Chondrocyte (in vitro differentiated cells): ENCODE measurements around the gene ABTB2. TPM values are rescaled to one million over a fixed set of nuclear protein-coding genes. Genes with fewer than 3 reads are reported as not detected.

Source experiments
- DNase-seq: peaks from one replicate; pipeline ENCODE4 v3.0.0; 2021; ENCODE audit warnings: mixed read lengths, low spot score
- H3K27ac Mint-ChIP-seq: one replicate; pipeline ENCODE4 v1.8.0; 2021; ENCODE audit warnings: mild to moderate bottlenecking, moderate library complexity, mixed read lengths; ENCODE audit not compliant: unreplicated experiment
- H3K27me3 Mint-ChIP-seq: 2 replicates; pipeline ENCODE4 v1.8.0; 2021; ENCODE audit warnings: low read depth, mixed read lengths
- H3K36me3 Mint-ChIP-seq: 2 replicates; pipeline ENCODE4 v1.8.0; 2021; ENCODE audit warnings: low read depth, mixed read lengths
- H3K4me1 Mint-ChIP-seq: 2 replicates; pipeline ENCODE4 v1.8.0; 2021; ENCODE audit warnings: low read depth, mild to moderate bottlenecking, mixed read lengths
- H3K4me3 Mint-ChIP-seq: one replicate; pipeline ENCODE4 v1.8.0; 2021; ENCODE audit warnings: mild to moderate bottlenecking, moderate library complexity, mixed read lengths; ENCODE audit not compliant: unreplicated experiment
- H3K9me3 Mint-ChIP-seq: 2 replicates; pipeline ENCODE4 v1.8.0; 2021; ENCODE audit warnings: low read depth, mixed read lengths
- total RNA-seq: library from RNA; stranded (reverse); gene quantifications from 3 replicates; pipeline ENCODE4 v1.2.1, GENCODE V29; 2021
- TF ChIP-seq, protein P1 (sequence below): fragments of 200-600 bp; sonication (generic); IDR thresholded peaks from 2 replicates; pipeline ENCODE4 v1.5.0; 2021; ENCODE audit warnings: antibody characterized with exemption, mild to moderate bottlenecking, moderate library complexity

Gene ABTB2
- total RNA-seq, 1 donor from 2014 or later = 3.1 TPM

GRCh38 chr11:34212566-34212965 lies 145.2 kb downstream of the ABTB2 start:
- no peaks in the 10 kb centered on the region for H3K36me3 Mint-ChIP-seq
- no peaks in the 10 kb centered on the region for H3K9me3 Mint-ChIP-seq
- H3K27me3 Mint-ChIP-seq = no peaks in the 10 kb centered on the region
- H3K4me1 Mint-ChIP-seq = peaks cover 10% of the 10 kb centered on the region
- TF ChIP-seq, protein P1, sequence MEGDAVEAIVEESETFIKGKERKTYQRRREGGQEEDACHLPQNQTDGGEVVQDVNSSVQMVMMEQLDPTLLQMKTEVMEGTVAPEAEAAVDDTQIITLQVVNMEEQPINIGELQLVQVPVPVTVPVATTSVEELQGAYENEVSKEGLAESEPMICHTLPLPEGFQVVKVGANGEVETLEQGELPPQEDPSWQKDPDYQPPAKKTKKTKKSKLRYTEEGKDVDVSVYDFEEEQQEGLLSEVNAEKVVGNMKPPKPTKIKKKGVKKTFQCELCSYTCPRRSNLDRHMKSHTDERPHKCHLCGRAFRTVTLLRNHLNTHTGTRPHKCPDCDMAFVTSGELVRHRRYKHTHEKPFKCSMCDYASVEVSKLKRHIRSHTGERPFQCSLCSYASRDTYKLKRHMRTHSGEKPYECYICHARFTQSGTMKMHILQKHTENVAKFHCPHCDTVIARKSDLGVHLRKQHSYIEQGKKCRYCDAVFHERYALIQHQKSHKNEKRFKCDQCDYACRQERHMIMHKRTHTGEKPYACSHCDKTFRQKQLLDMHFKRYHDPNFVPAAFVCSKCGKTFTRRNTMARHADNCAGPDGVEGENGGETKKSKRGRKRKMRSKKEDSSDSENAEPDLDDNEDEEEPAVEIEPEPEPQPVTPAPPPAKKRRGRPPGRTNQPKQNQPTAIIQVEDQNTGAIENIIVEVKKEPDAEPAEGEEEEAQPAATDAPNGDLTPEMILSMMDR = no peak
- DNase-seq = no peak
- H3K4me3 Mint-ChIP-seq = no peak overlapping the region
- H3K27ac Mint-ChIP-seq = no peak overlapping the region

DNA sequence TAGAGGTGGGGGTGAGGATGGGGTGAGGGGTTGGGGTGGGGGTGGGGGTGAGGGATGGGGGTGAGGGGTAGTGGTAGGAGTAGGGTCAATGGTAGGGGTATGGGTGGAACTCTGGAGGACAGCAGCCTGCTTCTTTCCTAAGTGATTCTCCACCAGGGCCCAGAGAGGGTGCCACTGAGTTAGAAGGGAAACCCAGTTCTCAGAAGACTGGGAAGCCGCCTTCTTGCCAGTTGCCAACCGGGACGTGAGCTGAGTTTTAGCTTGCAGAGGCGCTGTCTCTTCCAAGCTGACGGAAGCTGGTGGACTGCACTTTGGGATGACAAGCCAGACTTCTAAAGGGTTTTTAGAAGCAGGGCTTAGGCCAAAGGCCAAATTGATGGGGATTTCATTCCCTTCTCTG lies 148.0 kb downstream of the ABTB2 start:
- Mint-ChIP-seq H3K36me3 (no peaks in the 10 kb centered on the region), H3K27me3 (no peaks in the 10 kb centered on the region), H3K27ac (no peak overlapping the region), H3K4me1 (peaks cover 18% of the 10 kb centered on the region), H3K4me3 (no peak overlapping the region), H3K9me3 (no peaks in the 10 kb centered on the region)
- DNase-seq = no peak
- TF ChIP-seq, protein P1 = no peak

DNA sequence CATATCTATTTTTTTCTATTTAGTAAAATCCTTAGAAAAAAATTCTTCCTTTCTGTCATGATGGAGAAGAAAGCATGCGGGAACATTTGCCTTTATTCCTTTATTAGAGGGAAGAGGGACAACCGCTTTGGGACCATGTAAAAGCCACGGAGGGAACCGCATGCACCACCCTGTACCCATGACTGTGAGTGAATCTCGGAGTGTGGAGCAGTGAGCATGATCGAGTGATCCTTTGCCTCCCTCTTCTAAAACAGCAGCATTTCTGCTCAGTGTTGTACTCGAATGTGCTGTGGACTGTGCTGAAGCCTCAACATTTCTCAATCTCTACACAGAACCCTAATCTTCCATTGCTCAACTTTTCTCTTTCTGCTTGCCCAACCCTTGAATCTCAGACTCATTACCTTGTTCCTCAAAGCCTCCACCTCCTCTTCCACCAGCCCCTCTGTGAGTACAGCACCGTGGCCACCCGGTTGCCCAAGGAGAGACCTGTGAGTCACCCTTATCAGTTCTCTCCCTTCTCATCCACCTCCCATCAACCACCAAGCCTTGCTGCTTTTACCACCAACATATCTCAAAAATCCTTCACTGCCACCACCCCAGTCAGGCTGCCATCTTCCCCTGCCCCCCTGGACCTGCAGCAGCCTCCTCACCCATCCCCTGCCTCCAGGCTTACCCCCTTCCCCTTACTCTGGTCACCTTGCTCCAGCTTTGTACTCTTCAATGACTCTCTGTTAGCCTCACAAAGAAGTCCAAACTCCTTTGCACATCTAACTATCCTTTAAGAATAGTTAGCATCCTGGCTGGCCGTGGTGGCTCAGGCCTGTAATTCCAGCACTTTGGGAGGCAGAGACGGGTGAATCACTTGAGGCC lies 149.3 kb downstream of the ABTB2 start:
- H3K36me3 Mint-ChIP-seq = no peaks in the 10 kb centered on the region
- H3K27me3 Mint-ChIP-seq = no peaks in the 10 kb centered on the region
- H3K4me3 Mint-ChIP-seq = no peak overlapping the region
- TF ChIP-seq, protein P1 = no peak
- no peak overlapping the region for H3K27ac Mint-ChIP-seq
- H3K9me3 Mint-ChIP-seq = no peaks in the 10 kb centered on the region
- no peak for DNase-seq
- peaks cover 22% of the 10 kb centered on the region for H3K4me1 Mint-ChIP-seq

DNA sequence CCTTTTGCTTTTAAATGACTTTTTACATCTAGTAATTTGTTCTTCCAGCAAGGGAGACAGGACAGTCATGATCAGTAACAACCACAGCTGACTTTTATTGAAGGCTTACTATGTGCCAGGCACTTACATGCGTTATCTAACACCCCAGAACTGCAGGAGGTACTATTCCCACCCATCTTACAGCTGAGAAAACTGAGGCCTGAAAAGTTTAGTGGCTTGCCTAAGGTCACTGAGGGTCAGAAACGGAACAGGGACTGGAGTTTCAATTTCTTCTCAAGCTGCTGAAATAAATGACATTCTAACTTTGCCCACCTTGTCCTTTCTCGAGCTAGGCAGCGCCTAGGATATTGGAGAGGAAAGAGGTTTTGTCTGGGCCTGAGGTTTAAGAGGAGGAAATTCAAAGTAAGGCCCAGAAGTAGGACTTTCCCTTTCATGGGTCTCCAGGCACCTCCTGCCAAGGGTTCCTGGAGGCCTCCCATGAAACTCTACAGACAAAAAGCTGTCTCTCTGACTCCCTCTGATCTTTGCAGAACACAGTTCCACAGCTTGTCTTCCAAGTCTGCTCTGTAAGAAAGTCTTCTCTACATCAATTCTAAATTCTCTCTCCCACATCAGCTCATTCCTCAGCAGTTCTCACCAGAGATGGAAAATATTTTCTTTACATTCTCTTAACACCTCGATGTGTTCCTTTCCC lies 150.2 kb downstream of the ABTB2 start:
- no peak for DNase-seq
- no peaks in the 10 kb centered on the region for H3K9me3 Mint-ChIP-seq
- H3K4me3 Mint-ChIP-seq = no peak overlapping the region
- TF ChIP-seq, protein P1 = no peak
- no peaks in the 10 kb centered on the region for H3K36me3 Mint-ChIP-seq
- no peaks in the 10 kb centered on the region for H3K27me3 Mint-ChIP-seq
- no peak overlapping the region for H3K27ac Mint-ChIP-seq
- peaks cover 22% of the 10 kb centered on the region for H3K4me1 Mint-ChIP-seq

DNA sequence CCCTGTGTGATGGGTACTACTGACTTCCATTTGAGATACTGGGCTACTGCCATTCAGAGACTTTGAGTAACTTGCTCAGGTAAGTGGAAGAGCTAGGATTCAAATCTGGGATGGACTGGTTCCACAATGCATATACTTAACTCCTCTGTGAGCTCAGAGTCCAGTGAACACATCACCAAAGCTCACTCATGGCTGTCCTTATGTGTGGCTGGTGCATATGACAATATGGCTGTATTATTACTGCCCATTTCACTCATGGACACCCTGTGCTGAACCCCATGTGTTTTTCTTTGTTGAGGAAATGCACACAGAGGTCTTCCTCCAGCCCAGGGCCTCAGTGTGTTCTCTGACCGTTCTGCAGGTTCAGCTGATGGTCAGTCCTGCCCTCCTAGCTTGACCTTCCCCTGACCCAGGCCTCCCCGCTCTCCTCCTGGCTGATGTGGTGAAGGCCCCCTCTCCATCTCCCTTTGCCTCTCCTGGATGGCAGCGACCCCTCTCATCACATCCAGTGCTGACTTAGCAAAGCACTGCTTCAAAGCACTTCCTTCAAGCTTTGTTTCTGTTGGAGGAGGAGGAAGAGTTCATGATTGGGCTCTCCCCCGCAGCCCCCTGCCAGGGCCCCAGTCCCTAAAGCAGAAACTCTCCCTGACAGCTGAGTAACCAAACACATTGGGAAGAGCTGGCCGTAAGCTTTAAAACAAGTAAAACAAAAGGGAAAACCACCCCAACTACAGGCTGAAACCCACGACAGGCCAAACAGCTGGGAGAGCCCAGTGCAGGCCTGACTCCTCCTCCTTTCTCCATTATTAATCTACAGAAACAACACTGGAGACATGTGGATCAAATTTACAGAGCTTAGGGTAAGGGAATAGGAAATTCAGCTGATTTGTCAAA lies 151.2 kb downstream of the ABTB2 start:
- TF ChIP-seq, protein P1 = no peak

More for the DNA sequence above, 151.2 kb downstream of the ABTB2 start:
- H3K4me3 Mint-ChIP-seq = no peak overlapping the region
- H3K27me3 Mint-ChIP-seq = no peaks in the 10 kb centered on the region
- no peak overlapping the region for H3K27ac Mint-ChIP-seq
- H3K36me3 Mint-ChIP-seq = peaks cover 3% of the 10 kb centered on the region
- H3K9me3 Mint-ChIP-seq = no peaks in the 10 kb centered on the region
- peaks cover 22% of the 10 kb centered on the region for H3K4me1 Mint-ChIP-seq
- DNase-seq = no peak
